Measurements from ENCODE around the gene TCF21. TPM values are rescaled to one million over a fixed set of nuclear protein-coding genes. Genes with fewer than 3 reads are reported as not detected.

Gene TCF21
- total and polyA plus RNA-seq, 2 of the 4 experiments (the other 2 are of a cell fraction), result 6.6 to 10.0 TPM

GRCh38 chr6:133877116-133877515, 11.8 kb upstream of the TCF21 start:
- Histone ChIP-seq H3K27ac (ENCODE audit: insufficient read depth, low read length) (no peak overlapping the region), H2BK5ac (ENCODE audit: low read depth, low read length, poor library complexity, severe bottlenecking) (no peak overlapping the region), H4K5ac (ENCODE audit: low read depth, low read length) (no peak overlapping the region; the same call in 1 of the 2 replicates), H3K4me1 (ENCODE audit: control insufficient read depth, insufficient read depth, low read length) (no peaks in the 10 kb centered on the region), H3K4me3 (ENCODE audit: insufficient read depth, low read depth, low read length) (no peak overlapping the region; the same call in 1 of the 2 replicates), H3K79me1 (ENCODE audit: low read depth in 1 of 2, low read length in 2 of 2) (no peaks in the 10 kb centered on the region), H4K8ac (ENCODE audit: low read depth in 2 of 2, low read length in 2 of 2) (peak overlapping the region; percentile 29 to 70; a peak in 1 of 4 replicates), H2BK15ac (ENCODE audit: low read depth, low read length) (no peak overlapping the region), H3K4ac (ENCODE audit: low read depth, low read length) (no peak overlapping the region), H3K9me3 (ENCODE audit: control insufficient read depth, insufficient read depth, low read length) (no peaks in the 10 kb centered on the region), H2AFZ (replicated peaks; ENCODE audit: low read length, poor library complexity) (no peak overlapping the region), H4K91ac (ENCODE audit: insufficient read depth, low read depth, low read length) (no peak overlapping the region), H2BK120ac (ENCODE audit: low read depth, low read length) (no peak overlapping the region), H3K18ac (ENCODE audit: low read depth, low read length) (no peak overlapping the region), H3K4me2 (ENCODE audit: low read depth, low read length) (peak overlapping the region; percentile 81; the same call in 1 of the 2 replicates), H3K56ac (ENCODE audit: extremely low read depth, insufficient read depth, low read length) (no peak overlapping the region), H3K9me1 (ENCODE audit: insufficient read depth, low read length) (no peaks in the 10 kb centered on the region), H3K27me3 (ENCODE audit: control insufficient read depth, insufficient read depth, low read length) (no peaks in the 10 kb centered on the region), H3K14ac (replicated peaks; ENCODE audit: low read depth, low read length) (no peak overlapping the region), H4K20me1 (ENCODE audit: insufficient read depth, low read length) (no peaks in the 10 kb centered on the region), H3K36me3 (ENCODE audit: control insufficient read depth, insufficient read depth, low read length) (no peaks in the 10 kb centered on the region), H2AK9ac (replicated peaks; ENCODE audit: low read depth, low read length, poor library complexity) (no peak overlapping the region), H3K23ac (ENCODE audit: low read depth, low read length) (no peak overlapping the region), H3K9ac (ENCODE audit: low read depth, low read length) (no peak overlapping the region; the same call in 1 of the 2 replicates), H2AK5ac (ENCODE audit: low read depth, low read length) (no peak overlapping the region), H2BK20ac (ENCODE audit: low read depth, low read length) (no peak overlapping the region)
- no CpG with 5 or more reads among the region's 5 CpGs for WGBS, 2 experiments (ENCODE audit: extremely low coverage in 2 of 2, insufficient read length in 1 of 2)
- POLR2A ChIA-PET (ENCODE audit: unreplicated experiment), result no interaction called here
- CTCF ChIA-PET, result no interaction called here
- BruUV-seq (replicated peaks), result no TSS peak
- intact Hi-C loops (cut with micrococcal nuclease), result no loop called here
- no peak for ATAC-seq (ENCODE audit: low read depth)
- TF ChIP-seq CHD1 (IDR thresholded peaks at IDR 0.05; ENCODE audit: low read depth, low read length) (no peak), FOS (IDR thresholded peaks at IDR 0.05; ENCODE audit: low read depth, low read length) (no peak)
- dilution Hi-C loops (cut with HindIII; ENCODE audit: low sequenced_read_pairs, unreplicated experiment), result loop anchor here (25.0 kb wide), 1 partner anchor 290 kb away; no protein-coding TSS in a partner anchor
- DNase-seq, result no peak
- in situ Hi-C loops (cut with MboI; ENCODE audit: low sequenced_read_pairs), result loop anchor here (25.0 kb wide), 1 partner anchor 265 kb away; no protein-coding TSS in a partner anchor

Data from IMR-90 (cell line).